GM19455 (cell line): ENCODE data around the gene ABCA4.

ENCODE experiments used
- ATAC-seq: cut with Tn5 transposase; IDR thresholded peaks from one replicate; pipeline ENCODE4 v1.9.1; 2021; ENCODE audit not compliant: unreplicated experiment

ABCA4 gene

GRCh38 chr1:94031154-94031553 lies 89.8 kb downstream of the ABCA4 start:
- ATAC-seq = no peak

GRCh38 chr1:94029130-94029993 lies 91.6 kb downstream of the ABCA4 start:
- ATAC-seq = no peak

- ATAC-seq = no peak
Observed at GRCh38 chr1:94027721-94028515, 93.0 kb downstream of the ABCA4 start.

- ATAC-seq = no peak
Observed at GRCh38 chr1:94026619-94027380, 94.1 kb downstream of the ABCA4 start.

- no peak for ATAC-seq
Observed at GRCh38 chr1:94025383-94026340, 95.3 kb downstream of the ABCA4 start.

- no peak for ATAC-seq
Observed at GRCh38 chr1:94024104-94024792, 96.7 kb downstream of the ABCA4 start.

- ATAC-seq = no peak
Observed at GRCh38 chr1:94022471-94023189, 98.3 kb downstream of the ABCA4 start.

- ATAC-seq = no peak
Observed at GRCh38 chr1:94020764-94021579, 100.0 kb downstream of the ABCA4 start.

- no peak for ATAC-seq
Observed at GRCh38 chr1:94019327-94019726, 101.6 kb downstream of the ABCA4 start.

- ATAC-seq = no peak
Observed at GRCh38 chr1:94017155-94017829, 103.7 kb downstream of the ABCA4 start.

GRCh38 chr1:94015489-94015817 lies 105.5 kb downstream of the ABCA4 start:
- no peak for ATAC-seq

GRCh38 chr1:94014635-94015488 lies 106.1 kb downstream of the ABCA4 start:
- no peak for ATAC-seq

GRCh38 chr1:94014087-94014486 lies 106.9 kb downstream of the ABCA4 start:
- no peak for ATAC-seq

GRCh38 chr1:94013367-94013878 lies 107.5 kb downstream of the ABCA4 start:
- ATAC-seq = no peak

- no peak for ATAC-seq
Observed at GRCh38 chr1:94012708-94013366, 108.1 kb downstream of the ABCA4 start.
